ENCODE measurements around the gene TMPO. TPM values are rescaled to one million over a fixed set of nuclear protein-coding genes. Genes with fewer than 3 reads are reported as not detected.

TMPO gene
- total and polyA plus RNA-seq, 8 donors = 22.8 to 209 (median 58.8) TPM

DNA sequence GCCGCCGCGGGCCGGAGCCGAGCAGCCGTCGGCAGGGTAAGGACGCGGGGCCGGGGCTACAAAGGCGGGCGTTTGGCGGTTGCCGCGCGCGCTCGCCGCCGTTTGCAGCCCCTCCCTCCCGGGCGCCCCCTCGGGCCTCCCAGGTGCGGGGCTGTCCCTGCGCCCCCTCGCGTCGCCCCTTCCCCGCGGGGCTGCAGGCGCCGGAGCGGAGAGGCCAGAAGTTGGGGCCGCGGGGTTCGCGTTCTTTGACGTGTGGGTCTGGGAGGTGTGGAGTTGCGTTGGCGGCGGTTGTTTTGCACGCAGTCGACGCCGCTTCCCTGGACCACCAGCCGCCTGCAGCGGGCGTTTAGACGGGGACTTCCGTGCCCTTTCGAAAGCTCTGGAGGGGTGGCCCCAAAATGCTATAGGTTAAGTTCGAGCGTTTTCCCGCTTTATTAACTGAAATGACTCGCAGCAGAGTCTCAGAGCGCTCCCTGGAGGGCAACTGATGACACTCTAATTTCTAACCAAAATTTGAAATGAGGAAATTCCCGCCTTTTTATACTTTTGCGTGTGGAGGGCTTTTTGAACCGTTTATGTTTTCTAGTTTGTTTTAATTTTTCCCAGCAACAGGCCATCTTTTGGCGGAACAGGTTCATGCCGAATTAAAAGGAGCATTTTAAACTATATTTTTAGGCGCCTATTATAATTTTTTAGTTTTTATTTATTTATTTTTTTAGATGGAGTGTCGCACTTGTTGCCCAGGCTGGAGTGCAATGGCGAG lies 902 bp downstream of the TMPO start:
- TF ChIP-seq POLR2A (IDR thresholded peaks at IDR 0.05) (no peak), EP300 (IDR thresholded peaks at IDR 0.05) (no peak), POLR2AphosphoS5 (IDR thresholded peaks at IDR 0.05) (peak in 1 of 3 donors; percentile 23)
- TF ChIP-seq, protein P1, sequence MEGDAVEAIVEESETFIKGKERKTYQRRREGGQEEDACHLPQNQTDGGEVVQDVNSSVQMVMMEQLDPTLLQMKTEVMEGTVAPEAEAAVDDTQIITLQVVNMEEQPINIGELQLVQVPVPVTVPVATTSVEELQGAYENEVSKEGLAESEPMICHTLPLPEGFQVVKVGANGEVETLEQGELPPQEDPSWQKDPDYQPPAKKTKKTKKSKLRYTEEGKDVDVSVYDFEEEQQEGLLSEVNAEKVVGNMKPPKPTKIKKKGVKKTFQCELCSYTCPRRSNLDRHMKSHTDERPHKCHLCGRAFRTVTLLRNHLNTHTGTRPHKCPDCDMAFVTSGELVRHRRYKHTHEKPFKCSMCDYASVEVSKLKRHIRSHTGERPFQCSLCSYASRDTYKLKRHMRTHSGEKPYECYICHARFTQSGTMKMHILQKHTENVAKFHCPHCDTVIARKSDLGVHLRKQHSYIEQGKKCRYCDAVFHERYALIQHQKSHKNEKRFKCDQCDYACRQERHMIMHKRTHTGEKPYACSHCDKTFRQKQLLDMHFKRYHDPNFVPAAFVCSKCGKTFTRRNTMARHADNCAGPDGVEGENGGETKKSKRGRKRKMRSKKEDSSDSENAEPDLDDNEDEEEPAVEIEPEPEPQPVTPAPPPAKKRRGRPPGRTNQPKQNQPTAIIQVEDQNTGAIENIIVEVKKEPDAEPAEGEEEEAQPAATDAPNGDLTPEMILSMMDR (IDR thresholded peaks at IDR 0.05) = peak in 5 of 7 experiments; percentile 45 to 69 (median 56)
- intact Hi-C loops (cut with DNase I; ENCODE audit: low total_unique reads) = loop anchor here (10.0 kb wide), 1 partner anchor 91 kb away; no protein-coding TSS in a partner anchor
- Histone ChIP-seq H3K27ac (peak overlapping the region; percentile 92 to 98 (median 94)), H3K36me3 (no peaks in the 10 kb centered on the region), H3K9me3 (no peaks in the 10 kb centered on the region), H3K4me1 (peaks cover 27 to 67% (median 52%) of the 10 kb centered on the region in 4 donors), H3K4me3 (peak overlapping the region; percentile 81 to 99 (median 92)), H3K27me3 (no peaks in the 10 kb centered on the region)
- WGBS, 5 donors = 0% methylated on average over 13 to 64 of the region's 64 CpGs
- peak; percentile 71 to 95 for DNase-seq

DNA sequence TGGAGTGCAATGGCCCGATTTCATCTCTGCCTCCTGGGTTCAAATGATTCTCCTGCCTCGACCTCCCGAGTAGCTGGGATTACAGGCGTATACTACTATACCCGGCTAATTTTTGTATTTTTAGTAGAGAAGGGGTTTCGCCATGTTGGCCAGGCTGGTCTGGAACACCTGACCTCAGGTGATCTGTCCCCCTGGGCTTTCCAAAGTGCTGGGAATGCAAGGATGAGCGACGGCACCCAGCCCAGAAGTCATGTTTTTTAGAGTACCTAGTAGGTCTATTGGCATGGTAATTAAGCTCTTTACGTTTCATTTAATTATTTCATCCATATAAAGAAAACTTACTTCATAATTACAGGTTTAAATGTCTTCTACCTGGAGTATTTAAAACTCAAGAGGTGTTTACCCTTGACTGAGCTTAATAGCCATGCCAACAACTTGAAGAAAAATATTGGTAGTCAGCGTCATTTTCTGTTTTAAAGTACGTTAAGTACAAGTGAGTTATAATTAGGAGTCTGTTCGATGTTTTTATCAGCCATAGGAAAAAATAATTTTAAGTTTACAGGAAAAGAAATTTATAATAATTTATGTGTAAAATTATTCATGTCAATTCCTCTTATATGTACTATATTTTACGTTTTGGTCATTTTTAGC lies 4.0 kb downstream of the TMPO start:
- no peak for DNase-seq
- Histone ChIP-seq H3K4me1 (peaks cover 25 to 75% (median 55%) of the 10 kb centered on the region in 4 donors), H3K36me3 (peaks cover 0 to 9% (median 9%) of the 10 kb centered on the region in 4 donors), H3K4me3 (peak overlapping the region in 1 of 4 donors; percentile 7), H3K27ac (no peak overlapping the region), H3K9me3 (no peaks in the 10 kb centered on the region), H3K27me3 (no peaks in the 10 kb centered on the region)
- intact Hi-C loops (cut with DNase I; ENCODE audit: low total_unique reads) = loop anchor here (10.0 kb wide), 1 partner anchor 95 kb away; no protein-coding TSS in a partner anchor
- 72 to 75% (median 73%) methylated on average over 13 of the region's 13 CpGs for WGBS, 5 donors
- no peak for TF ChIP-seq POLR2A (IDR thresholded peaks at IDR 0.05)
- TF ChIP-seq POLR2AphosphoS5 (IDR thresholded peaks at IDR 0.05) = no peak
- TF ChIP-seq, protein P1 (IDR thresholded peaks at IDR 0.05) = no peak
- no peak for TF ChIP-seq EP300 (IDR thresholded peaks at IDR 0.05)

DNA sequence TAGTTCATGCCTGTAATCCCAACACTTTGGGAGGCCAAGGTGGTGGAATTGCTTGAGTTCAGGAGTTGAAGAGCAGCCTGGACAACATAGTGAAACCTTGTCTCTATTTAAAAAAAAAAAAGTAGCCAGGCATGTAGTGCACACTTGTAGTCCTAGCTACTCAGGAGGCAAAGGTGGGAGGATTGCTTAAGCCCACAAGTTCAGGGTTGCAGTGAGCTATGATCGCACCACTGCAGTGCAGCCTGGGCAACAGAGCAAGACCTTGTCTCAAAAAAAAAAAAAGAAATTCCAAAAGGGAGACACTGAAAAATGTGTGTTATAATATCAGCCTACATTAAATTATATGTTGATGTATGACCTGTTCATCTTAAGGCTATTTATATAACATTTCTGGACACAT lies 14.7 kb downstream of the TMPO start:
- TF ChIP-seq POLR2AphosphoS5 (IDR thresholded peaks at IDR 0.05) (no peak), POLR2A (IDR thresholded peaks at IDR 0.05) (no peak), EP300 (IDR thresholded peaks at IDR 0.05) (no peak)
- TF ChIP-seq, protein P1 (IDR thresholded peaks at IDR 0.05) = no peak
- WGBS, 5 donors = 90 to 100% (median 100%) methylated on average over 1 of the region's 1 CpG
- DNase-seq = no peak
- Histone ChIP-seq H3K9me3 (no peaks in the 10 kb centered on the region), H3K27ac (no peak overlapping the region), H3K4me1 (peaks cover 0 to 12% (median 2%) of the 10 kb centered on the region in 4 donors), H3K36me3 (peaks cover 17 to 71% (median 66%) of the 10 kb centered on the region in 4 donors), H3K4me3 (no peak overlapping the region), H3K27me3 (no peaks in the 10 kb centered on the region)
- intact Hi-C loops (cut with DNase I; ENCODE audit: low total_unique reads) = no loop called here

DNA sequence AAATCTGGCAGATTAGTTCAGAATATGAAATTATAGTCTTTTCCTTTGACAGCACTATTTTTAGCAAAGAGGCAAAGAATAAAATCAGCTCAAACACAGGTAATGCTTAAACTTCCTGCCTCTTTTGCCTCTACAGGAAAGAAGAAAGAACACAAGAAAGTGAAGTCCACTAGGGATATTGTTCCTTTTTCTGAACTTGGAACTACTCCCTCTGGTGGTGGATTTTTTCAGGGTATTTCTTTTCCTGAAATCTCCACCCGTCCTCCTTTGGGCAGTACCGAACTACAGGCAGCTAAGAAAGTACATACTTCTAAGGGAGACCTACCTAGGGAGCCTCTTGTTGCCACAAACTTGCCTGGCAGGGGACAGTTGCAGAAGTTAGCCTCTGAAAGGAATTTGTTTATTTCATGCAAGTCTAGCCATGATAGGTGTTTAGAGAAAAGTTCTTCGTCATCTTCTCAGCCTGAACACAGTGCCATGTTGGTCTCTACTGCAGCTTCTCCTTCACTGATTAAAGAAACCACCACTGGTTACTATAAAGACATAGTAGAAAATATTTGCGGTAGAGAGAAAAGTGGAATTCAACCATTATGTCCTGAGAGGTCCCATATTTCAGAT lies 17.4 kb downstream of the TMPO start:
- H3K4me1 ChIP-seq = peaks cover 0 to 5% (median 0%) of the 10 kb centered on the region in 4 donors
- WGBS, 5 donors = 61 to 71% (median 62%) methylated on average over 4 of the region's 4 CpGs
- H3K27me3 ChIP-seq = no peaks in the 10 kb centered on the region
- H3K36me3 ChIP-seq = peaks cover 17 to 92% (median 82%) of the 10 kb centered on the region in 4 donors
- DNase-seq = peak in 1 of 2 donors; percentile 61
- no peak overlapping the region for H3K27ac ChIP-seq
- no peak overlapping the region for H3K4me3 ChIP-seq
- TF ChIP-seq, protein P1 (IDR thresholded peaks at IDR 0.05) = peak in 5 of 7 experiments; percentile 34 to 71 (median 65)
- no peak for TF ChIP-seq EP300 (IDR thresholded peaks at IDR 0.05)
- intact Hi-C loops (cut with DNase I; ENCODE audit: low total_unique reads) = no loop called here
- no peaks in the 10 kb centered on the region for H3K9me3 ChIP-seq
